GM08714 (cell line): ENCODE measurements around the gene SOHLH2.

ENCODE experiments used
- H3K4me3 ChIP-seq: fragments of 200-500 bp; sonication (Bioruptor generic); 2 replicates; pipeline ENCODE4 v1.5.1; 2014; ENCODE audit warnings: mild to moderate bottlenecking, low read length, inconsistent platforms
- ZNF274 ChIP-seq: IDR thresholded peaks from 2 replicates; pipeline ENCODE4 v1.6.1; 2012; ENCODE audit warnings: mild to moderate bottlenecking, low read depth, low read length

The SOHLH2 gene

DNA sequence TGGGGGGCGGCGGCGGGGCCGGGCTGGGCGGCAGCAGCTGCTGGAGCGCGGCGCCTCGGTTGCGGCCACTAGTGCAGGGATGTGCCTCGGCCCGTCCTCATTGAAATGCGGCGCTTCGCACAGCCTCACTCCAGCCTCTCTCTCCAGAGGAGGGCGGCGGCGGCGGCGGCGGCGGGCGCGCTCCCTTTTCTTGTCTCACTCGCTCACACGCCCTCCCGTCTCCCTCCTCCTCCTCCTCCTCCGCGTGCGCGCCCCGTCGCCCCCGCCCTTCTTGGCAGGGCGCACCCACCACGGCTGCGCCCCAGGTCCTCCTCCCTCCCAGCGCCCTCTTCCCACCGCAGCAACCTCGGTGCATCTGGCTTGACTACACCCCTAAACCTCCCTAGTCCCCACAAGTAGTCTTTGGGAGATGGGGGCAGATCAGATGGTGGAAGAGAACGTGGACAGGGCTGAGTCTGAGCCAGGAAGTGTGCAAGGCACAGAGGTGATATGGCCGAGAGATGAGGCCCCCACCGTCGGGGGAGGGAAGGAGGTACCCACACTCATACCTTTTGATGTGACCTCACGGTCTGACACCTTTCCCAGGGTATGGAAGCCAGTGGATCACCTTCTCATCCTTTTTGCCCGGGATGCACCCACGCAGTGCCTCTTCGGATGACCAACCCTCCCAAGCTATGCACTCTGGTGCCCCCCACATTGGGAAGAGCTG is 83.0 kb downstream of the SOHLH2 start, which contains the start of gene DCLK1:
DCLK1 (minus strand) TSS at position 161 of the 709 bp plus-strand sequence.
- H3K4me3 ChIP-seq, result no peak within 1 kb of the TSS
- no peak for TF ChIP-seq ZNF274

DNA sequence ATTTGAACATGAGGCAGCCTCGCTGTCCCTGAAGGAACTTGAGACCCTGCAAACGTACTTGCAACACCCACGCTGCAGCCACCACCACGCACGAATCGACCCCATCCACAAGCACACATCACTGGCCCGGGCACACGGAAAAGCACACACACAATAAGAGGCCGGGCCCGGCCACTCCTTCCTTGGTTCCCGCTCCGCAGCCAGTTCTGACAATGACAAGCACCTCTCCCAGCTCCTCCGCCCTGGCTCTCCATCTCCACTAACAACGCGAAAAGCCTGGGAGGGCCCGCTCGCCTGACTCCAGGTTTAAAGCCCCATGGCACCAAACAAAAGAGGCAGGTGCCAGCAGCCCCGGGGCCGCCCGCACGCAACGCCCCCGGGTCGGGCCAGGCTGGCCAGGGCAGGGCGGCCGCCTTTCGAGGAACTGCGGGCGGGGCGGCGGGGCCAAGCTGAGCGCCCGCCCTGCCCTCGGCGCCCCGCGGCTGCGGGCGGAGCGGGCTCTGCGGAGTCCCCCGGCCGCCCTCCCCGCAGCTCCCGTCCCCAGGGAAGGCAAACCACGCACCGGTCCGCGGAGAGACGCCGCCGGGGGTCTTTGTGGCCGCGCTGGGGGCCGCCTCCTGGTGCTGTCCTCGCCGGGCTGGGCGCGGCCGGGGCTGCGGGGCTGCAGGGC is 83.7 kb downstream of the SOHLH2 start:
- H3K4me3 ChIP-seq, result no peak overlapping the region
- TF ChIP-seq ZNF274, result no peak

DNA sequence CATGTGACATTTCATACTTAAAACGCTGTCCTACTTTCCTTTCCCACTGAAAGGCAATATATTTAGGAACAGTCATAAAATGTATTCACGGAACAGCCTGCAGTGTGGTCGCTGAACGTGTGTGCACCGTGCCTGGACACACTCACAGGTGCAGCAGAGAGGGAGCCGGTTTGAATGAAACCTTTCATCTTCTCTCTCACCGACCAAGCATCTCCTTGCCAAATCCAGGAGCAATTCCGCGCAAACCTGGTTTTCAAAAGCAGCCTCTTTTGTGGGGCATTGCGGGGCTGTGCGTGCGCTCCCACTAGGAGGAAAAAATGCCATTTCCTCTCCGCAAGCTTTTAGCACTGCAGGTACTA is 84.2 kb downstream of the SOHLH2 start:
- no peak overlapping the region for H3K4me3 ChIP-seq
- TF ChIP-seq ZNF274, result no peak

DNA sequence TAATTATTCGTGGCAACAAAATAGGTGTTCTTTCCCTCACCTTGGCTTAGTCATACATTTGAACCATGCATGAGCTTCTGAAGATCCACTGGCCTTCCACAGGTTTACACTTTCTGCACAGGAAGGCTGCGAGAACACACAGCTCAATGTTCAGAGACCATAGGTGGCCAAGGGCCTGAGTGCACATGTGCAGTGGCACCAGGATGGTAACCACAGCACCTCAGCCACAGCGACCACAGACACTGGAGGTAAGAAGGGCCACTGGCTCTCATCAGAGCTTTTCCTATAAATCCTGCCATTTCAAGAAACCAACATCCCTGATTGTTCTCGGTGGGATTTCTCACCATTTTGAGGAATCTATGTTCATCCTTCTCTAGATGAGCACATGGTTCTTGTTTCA is 84.8 kb downstream of the SOHLH2 start:
- TF ChIP-seq ZNF274, result no peak
- no peak overlapping the region for H3K4me3 ChIP-seq

DNA sequence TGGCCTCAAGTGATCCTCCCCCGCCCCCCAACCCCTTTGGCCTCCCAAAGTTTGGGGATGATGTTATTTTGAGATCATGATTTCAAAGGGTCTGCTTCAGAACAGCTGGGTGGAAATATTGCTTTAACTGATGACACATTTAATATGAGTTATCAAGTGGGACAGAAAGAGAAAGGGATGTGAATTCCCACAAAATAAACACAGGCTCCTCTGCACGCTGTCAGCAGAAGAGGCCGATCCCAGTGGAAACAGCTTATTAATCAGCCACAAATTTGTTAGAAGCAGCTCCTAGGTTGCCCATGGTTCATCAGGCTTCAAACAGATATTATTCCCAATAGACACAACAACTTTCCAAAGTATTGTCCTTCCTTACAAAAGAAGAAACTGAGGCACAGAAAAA is 87.9 kb downstream of the SOHLH2 start:
- H3K4me3 ChIP-seq, result no peak overlapping the region
- TF ChIP-seq ZNF274, result no peak

DNA sequence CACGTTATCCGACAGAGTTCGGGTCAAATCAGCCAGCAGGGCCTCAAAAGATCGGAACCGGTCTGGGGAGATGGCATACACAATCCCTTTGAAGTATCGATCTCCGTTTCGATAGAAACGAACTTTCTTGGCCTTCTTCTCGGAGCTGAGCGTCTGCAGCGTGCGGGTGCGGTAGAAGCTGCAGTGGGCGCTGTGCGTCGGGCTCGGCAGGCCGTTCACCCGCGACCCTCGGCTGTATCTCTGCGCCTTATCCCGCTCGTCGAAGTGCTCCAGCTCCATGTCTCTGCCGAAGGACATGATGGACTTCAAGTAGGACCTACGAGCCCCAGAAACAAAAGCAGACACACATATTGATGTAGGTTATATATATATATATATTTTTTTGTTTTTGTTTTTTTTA is 88.5 kb downstream of the SOHLH2 start:
- no peak overlapping the region for H3K4me3 ChIP-seq

DNA sequence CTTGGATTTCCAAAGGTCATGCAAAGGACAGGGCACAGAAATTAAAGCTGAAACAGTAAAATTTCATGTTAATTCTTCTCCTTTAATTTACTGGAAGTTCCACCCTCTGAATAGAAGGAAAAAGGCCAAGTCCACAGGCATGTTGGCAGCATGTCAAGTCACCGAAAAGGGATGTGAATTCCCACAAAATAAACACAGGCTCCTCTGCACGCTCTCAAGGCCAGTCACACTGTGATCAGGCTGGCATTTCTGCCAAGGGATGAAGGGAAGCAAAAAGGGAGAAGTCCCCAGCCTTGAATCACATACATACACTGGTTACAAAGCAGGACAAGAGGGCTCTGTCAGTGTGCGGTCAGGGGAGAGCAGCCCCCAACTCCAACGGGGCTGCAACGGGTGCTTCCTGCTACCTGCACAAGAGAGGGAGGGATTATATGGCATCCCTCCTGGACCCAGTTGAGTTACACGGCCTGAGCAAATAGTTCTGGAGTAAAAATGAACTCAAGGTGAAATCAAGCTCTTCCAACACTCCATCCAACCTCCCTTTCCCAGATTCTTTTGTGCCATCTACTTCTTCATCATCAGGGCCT is 90.0 kb downstream of the SOHLH2 start:
- H3K4me3 ChIP-seq, result no peak overlapping the region
- TF ChIP-seq ZNF274, result no peak

More for the DNA sequence above, 88.5 kb downstream of the SOHLH2 start:
- TF ChIP-seq ZNF274, result no peak
